Erythroblast (primary cell): ENCODE results near the gene NUDT3.

Source experiments
- GATA1 ChIP-seq: IDR thresholded peaks from 2 replicates; pipeline ENCODE4 v1.6.1; 2011; ENCODE audit warnings: low read depth, mild to moderate bottlenecking, control low read depth, low read length, moderate library complexity
- POLR2A ChIP-seq: IDR thresholded peaks from 2 replicates; pipeline ENCODE4 v1.6.1; 2011; ENCODE audit warnings: mild to moderate bottlenecking, low read length

GRCh38 chr6:34343806-34344205, 48.7 kb downstream of the NUDT3 start:
- no peak for TF ChIP-seq POLR2A
- TF ChIP-seq GATA1: no peak
